Ishikawa (cell line): ENCODE data around the gene SMPD3.

ENCODE experiments used
- CEBPB ChIP-seq: IDR thresholded peaks from 2 replicates; pipeline ENCODE4 v1.6.1; 2012
- CREB1 ChIP-seq: IDR thresholded peaks from 2 replicates; pipeline ENCODE4 v1.6.1; 2012; ENCODE audit warnings: low read depth
- EGR1 ChIP-seq: IDR thresholded peaks from 2 replicates; pipeline ENCODE4 v1.6.1; 2012
- EP300 ChIP-seq: IDR thresholded peaks from 2 replicates; pipeline ENCODE4 v1.6.1; 2012; ENCODE audit warnings: borderline replicate concordance
- FOXM1 ChIP-seq: IDR thresholded peaks from 2 replicates; pipeline ENCODE4 v1.6.1; 2012; ENCODE audit warnings: low read depth, borderline replicate concordance
- MAX ChIP-seq: IDR thresholded peaks from 2 replicates; pipeline ENCODE4 v1.6.1; 2012
- RAD21 ChIP-seq: IDR thresholded peaks from 2 replicates; pipeline ENCODE4 v1.6.1; 2012; ENCODE audit warnings: low read depth
- REST ChIP-seq: IDR thresholded peaks from 2 replicates; pipeline ENCODE4 v1.6.1; 2012; ENCODE audit warnings: low read depth, mild to moderate bottlenecking
- TCF12 ChIP-seq: IDR thresholded peaks from 2 replicates; pipeline ENCODE4 v1.6.1; 2012; ENCODE audit warnings: low read depth
- TEAD4 ChIP-seq: IDR thresholded peaks from 2 replicates; pipeline ENCODE4 v1.6.1; 2012
- USF1 ChIP-seq: IDR thresholded peaks from 2 replicates; pipeline ENCODE4 v1.6.1; 2012
- YY1 ChIP-seq: IDR thresholded peaks from 2 replicates; pipeline ENCODE4 v1.6.1; 2012; ENCODE audit warnings: low read depth

GRCh38 chr16:68480084-68480995, 32.0 kb upstream of the SMPD3 start:
- TF ChIP-seq YY1 (no peak), EP300 (no peak), MAX (no peak), REST (no peak), CEBPB (no peak), TCF12 (no peak), USF1 (no peak), FOXM1 (no peak), TEAD4 (no peak), CREB1 (no peak), RAD21 (no peak), EGR1 (no peak)
